NCI-H1436 treated with DMSO at 0.1 percent for 48 hours (cell line): ENCODE data around the gene EQTN.

Source experiments
- DNase-seq: peaks from one replicate; lab custom pipeline; 2025; lab: John Stamatoyannopoulos, UW

The EQTN gene

GRCh38 chr9:27297050-27297449 is at the start of gene EQTN:
Gene EQTN (minus strand): TSS chr9:27297150. CDS start chr9:27297055, 95 bp downstream.
- no peak for DNase-seq

DNA sequence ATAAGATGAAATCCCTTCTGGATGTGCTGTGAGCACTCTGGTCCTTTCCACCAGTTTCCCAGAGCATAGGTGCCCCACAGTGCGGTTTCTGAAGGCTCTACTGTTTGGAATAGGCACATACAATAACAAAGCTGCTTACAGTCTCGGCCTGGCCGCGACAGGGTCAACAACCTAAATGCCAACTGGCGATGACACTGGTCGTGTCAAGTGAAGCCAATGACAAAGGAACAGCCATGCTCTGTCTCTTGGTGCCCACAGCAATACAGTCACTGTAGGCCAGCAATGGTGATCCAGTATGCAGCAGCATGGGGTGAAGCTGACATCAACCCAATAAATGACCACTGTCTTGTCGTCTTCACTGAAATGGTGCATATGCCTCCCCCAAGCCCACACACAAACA is 47.8 kb upstream of the EQTN start:
- DNase-seq = no peak

DNA sequence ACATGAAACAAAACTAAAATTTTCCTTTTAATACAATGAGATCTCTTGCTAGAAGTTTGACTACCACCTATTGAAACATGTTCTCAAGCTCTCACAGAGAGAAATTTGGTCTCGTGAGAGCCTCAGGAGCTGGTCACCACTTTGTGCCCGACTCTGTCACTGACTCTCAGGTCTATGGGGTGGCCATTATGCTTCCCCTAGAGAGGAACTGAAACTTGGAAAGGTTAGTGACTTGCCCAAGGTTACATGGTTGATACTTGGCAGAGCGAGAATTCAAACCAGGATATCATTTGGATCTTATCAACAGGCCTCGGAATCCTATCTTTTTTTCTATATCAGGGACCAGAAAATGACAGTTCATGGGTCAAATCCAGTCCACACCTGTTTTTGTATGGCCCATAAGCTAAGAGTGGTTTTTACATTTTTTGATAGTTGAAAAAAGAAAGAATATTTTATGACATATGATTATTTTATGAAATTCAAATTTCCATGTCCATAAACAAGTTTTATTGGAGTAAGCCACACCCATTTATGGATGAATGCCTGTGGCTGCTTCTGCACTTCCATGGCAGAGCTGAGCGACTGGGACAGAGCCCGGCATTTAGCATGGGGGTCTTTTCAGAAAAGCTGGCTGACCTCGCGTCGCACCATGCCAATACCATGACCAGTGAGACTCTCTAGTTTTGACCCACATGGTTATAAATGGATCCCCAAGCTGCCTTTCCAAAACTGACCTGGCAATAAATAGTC is 44.8 kb upstream of the EQTN start:
- DNase-seq = no peak

DNA sequence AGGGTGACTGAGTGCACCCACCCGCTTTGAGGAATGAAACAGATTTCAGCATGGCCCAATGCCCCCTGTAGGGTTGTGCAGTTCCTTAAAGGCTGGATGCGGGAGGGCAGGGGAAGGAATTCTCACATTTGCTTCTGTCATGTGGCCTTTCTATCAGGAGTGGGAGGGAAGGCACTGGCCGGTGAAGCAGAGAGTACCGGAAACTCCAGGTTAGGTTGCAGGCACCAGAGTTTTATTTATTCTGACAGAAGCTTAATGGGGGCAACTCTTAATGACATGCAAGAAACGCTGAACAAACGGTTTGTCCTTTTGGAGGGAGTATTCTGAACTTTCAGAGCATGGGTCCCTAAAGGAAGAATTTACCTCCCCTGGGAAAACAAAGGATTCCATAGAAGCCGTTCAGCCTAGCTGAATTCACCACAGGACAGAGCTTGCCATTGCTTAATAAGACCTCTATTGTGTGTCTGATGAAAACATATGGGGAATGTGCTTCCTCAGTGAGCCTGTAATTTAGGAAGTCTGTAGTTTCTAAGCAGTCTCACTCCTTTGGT is 44.1 kb upstream of the EQTN start:
- no peak for DNase-seq

GRCh38 chr9:27340285-27340674 is 43.3 kb upstream of the EQTN start:
- DNase-seq = no peak

- no peak for DNase-seq
Observed at GRCh38 chr9:27339661-27340284, 42.8 kb upstream of the EQTN start.

GRCh38 chr9:27338527-27338903 is 41.6 kb upstream of the EQTN start:
- DNase-seq = no peak

- no peak for DNase-seq
Observed at GRCh38 chr9:27337833-27338526, 41.0 kb upstream of the EQTN start.

- DNase-seq = no peak
Observed at GRCh38 chr9:27337236-27337635, 40.3 kb upstream of the EQTN start.

DNA sequence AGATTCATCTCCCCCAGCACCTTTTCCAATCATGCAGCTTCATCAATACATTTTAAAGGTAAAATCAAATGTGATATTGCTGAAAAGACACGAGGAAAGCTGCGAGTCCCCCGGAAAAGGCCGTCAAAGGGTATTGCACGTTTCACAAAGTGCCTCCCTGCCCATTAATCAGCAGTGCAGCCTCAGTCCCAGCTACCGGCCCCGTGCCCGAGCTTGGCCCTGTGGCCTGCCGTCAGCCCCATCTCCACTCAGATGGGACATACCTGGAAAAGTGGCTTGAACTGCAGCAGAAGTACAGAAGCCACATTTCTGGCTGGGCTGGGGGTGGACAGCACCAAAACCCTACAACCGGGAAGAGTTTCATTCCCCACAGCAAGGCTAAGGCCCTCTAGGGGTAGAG is 39.9 kb upstream of the EQTN start:
- DNase-seq = no peak

- DNase-seq = no peak
Observed at GRCh38 chr9:27336126-27336525, 39.2 kb upstream of the EQTN start.

DNA sequence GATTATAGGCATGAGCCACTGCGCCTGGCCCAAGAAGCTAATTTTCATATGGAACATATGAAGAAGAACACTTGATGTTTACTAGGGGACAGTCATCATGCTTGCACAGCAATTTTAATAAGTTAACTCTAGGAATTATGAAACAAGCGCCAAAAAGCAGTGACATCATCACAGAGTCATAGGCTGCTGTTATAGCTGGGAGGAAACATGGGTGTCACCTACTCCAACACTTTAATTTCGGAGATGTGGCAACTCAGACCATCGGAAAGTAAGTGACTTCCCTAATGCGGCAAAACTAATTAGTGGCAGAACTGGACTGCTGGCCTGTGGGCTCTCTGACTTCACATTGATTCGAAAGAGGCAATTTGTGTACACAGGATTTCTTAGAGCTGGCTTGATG is 38.1 kb upstream of the EQTN start:
- DNase-seq = no peak

DNA sequence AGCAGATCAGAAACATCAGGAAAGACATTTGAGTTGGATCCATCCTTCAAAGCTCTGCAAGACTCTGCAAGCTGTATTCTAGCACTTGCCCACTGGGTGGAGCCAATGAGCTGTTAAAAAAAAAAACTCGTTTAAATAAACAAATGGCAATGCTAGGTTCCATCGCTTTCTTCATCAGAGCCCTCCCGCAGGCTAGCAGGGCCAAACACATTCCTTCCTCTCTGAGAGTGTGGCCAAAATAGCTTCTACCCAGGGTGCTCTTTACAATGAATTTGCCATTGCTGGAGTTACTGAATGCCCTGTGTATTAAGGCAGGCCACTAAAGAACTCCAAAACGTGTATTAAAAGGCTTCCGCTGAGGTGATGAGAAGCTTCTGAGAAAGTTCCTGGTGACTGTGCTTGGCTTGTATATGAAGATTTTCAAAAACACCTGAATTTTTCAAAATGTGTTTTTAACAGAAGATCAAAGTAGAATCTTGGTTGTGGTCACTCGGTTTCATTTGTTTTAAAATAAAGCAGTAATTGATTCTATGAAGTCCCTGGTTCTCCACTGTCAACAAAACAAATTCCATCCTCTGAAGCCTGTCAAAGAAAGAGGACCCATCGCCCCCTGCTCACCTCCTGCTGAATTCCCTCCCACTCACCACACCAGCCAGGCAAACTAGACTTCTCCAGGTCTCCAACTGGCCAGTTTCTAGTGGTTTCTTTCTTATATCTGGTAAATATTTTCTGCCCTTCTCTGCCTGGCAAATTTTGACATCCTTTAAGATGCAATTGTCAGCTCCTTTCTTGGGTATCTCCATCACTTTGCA is 36.5 kb upstream of the EQTN start:
- DNase-seq = no peak

DNA sequence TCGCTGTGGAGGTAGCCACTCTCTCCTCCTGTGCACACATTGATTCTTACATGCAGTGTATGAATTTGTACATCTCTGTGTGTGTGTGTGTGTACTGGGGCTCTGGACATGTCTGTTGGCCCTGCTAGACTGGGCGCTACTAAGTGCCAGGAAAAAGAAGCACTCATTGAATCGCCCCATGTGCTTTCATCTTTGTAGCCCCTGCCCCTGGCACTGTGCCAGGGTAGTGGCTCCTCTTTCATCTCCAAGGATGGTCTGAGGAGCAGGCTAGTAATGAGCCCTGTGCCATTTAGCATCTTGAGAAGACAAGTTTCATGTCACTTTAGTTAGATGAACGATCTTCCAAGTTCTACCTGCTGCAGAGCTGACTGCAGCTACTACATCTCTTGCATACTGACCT is 34.4 kb upstream of the EQTN start:
- DNase-seq = no peak

GRCh38 chr9:27329291-27329690 is 32.3 kb upstream of the EQTN start:
- no peak for DNase-seq

DNA sequence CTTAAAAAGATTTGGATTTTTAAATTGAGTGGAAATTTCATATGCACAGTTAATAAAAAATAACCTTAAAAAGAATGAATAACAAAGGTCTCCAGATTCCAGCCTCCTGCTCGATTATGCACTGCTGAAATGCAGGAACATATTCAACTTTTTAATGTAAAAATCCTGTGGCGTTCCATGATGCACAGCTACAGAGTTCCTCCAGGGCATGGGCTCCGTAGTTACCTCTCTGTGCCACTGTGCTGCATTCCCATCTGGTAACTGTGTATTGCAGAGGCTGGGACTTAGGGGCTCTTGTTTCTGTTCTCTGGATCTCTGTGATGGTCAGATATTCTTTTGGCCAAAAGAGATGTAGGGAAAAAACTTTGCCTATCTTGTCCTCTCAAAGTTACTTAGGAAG is 31.5 kb upstream of the EQTN start:
- no peak for DNase-seq

DNA sequence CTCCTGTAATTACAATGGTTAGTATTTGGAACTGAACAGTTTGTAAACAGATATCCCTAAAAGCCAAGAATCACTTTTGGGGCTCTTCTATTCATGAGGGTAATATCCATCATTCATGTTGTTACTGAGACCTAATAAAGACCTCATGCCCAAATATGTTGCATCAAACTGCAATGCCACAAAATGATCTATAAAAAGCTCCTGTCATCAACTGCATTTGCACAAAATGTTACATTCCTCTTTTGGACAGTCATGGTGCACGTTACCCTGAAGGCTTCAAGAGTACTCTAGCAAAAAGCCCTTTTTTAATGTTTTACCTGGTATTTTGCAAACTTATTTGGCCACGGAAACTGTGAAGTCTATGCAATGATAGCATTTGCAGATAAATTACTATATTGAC is 14.2 kb upstream of the EQTN start:
- DNase-seq = no peak

DNA sequence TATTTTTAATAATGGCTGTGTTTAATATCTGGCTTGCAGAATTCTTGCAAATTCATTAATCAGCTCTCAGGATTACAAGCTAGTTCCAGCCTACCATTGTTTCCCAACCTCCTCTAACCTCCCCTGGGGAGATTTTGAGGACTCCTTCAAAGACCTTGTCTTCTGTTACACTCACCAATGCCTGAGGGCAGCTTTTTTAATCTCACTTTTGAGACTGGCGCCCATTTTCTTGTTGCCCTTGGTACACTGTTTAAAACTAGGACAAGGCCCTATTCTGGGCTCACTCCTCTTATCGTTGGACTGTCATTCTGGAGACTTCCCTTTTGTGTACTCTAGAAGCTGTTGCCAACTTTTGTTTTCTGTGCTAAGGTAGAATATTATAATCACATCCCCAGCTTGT is 13.6 kb upstream of the EQTN start:
- no peak for DNase-seq

DNA sequence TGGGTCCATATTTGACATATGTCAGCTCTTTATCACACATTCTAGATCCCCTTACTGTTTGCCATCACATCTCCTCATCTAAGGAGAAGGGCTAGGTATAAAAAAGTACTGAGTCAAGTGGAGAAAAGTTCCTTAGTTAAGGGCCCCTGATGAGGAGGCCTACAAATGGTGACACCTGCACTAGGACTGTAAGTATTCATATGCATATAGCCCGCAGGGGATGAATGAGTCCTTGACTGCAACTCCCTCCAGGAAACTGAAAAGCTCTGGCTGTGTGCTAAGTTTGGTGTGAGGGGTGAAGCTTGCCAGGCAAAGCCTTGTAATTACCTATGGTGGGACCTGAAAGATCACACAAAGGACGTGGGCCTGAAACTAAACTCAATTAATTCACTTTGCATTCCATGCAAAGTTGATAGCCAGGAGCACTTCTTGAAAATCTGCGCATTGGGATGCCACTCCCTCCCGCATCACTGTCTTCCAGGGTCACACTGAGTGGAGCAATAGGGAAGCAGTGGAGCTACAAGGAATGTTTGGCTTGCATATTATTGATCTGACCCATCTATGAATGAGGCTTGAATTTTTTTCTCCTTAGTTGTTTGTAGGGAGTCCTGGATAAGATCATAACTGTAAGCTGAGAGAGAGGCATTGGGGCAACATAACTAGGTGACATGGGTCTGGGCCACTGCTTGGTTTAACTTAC is 11.9 kb upstream of the EQTN start:
- DNase-seq = no peak

DNA sequence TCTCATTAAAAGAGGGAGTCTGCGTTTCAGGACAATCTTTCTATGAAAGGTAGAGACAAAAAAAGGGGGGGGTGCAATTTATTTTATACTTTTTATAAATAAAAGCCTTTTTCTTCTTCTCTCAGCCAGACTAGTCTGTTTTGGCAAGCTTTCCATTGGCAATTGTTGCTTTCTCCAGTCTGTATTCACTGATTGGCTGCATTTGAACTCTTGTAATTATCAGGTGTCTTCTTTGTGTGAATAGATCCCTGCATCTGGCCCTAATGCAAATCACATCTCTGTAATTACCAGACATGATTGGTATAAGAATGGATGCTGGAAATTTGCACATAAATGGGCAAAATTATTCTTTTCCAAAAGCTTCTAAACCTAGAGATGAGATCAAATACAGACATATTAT is 7.6 kb upstream of the EQTN start:
- no peak for DNase-seq

- DNase-seq = no peak
Observed at GRCh38 chr9:27303219-27303618, 6.3 kb upstream of the EQTN start.

- no peak for DNase-seq
Observed at GRCh38 chr9:27293996-27294395, 3.0 kb downstream of the EQTN start.
